Keratinocyte (primary cell): ENCODE measurements around the gene EML5. TPM values are rescaled to one million over a fixed set of nuclear protein-coding genes. Genes with fewer than 3 reads are reported as not detected.

Source experiments
- DNase-seq: peaks from one replicate; pipeline ENCODE4 v3.0.0-alpha.2; 2011; ENCODE audit warnings: low read depth, missing footprints, low spot score
- FAIRE-seq: peaks from 2 replicates; lab custom pipeline; 2011; peaks lifted over from hg19 to GRCh38; lab: Jason Lieb, UNC
- H2AFZ ChIP-seq: 2 replicates; pipeline ENCODE4 v1.6.0; 2012; ENCODE audit warnings: low read length, control low read depth, inconsistent platforms; ENCODE audit not compliant: control insufficient read depth
- H3K27ac ChIP-seq: 2 replicates; pipeline ENCODE4 v1.5.1; 2011; ENCODE audit warnings: low read length; ENCODE audit not compliant: control insufficient read depth, insufficient read depth
- H3K27me3 ChIP-seq: 3 replicates; pipeline ENCODE4 v1.6.0; 2011; ENCODE audit warnings: low read length; ENCODE audit not compliant: control insufficient read depth, insufficient read depth; ENCODE audit errors: extremely low read depth
- H3K36me3 ChIP-seq, 2 experiments: 2 replicates in 1 of 2; 3 replicates in 1 of 2; pipeline ENCODE4 v1.5.1; 2011; ENCODE audit warnings: low read length in 2 of 2, mild to moderate bottlenecking in 1 of 2; ENCODE audit not compliant: control insufficient read depth in 2 of 2, insufficient read depth in 2 of 2; ENCODE audit errors: extremely low read depth in 1 of 2
- H3K4me1 ChIP-seq: 3 replicates; pipeline ENCODE4 v1.5.1; 2011; ENCODE audit warnings: low read length; ENCODE audit not compliant: control insufficient read depth, insufficient read depth; ENCODE audit errors: extremely low read depth
- H3K4me2 ChIP-seq: 3 replicates; pipeline ENCODE4 v1.6.0; 2011; ENCODE audit warnings: low read depth, low read length; ENCODE audit not compliant: control insufficient read depth, insufficient read depth; ENCODE audit errors: extremely low read depth
- H3K4me3 ChIP-seq, 3 experiments: fragments of 200-600 bp in 1 of 3; sonication (generic) in 1 of 3; 2 replicates in 2 of 3; 3 replicates in 1 of 3; pipeline ENCODE4 v1.5.1; 2011 to 2016; ENCODE audit warnings: low read length in 3 of 3, mild to moderate bottlenecking in 3 of 3, control low read depth in 2 of 3, inconsistent platforms in 1 of 3, low read depth in 1 of 3, mixed read lengths in 1 of 3, mixed run types in 1 of 3, moderate library complexity in 1 of 3; ENCODE audit not compliant: control insufficient read depth in 2 of 3, insufficient read depth in 2 of 3; ENCODE audit errors: extremely low read depth in 1 of 3
- H3K79me2 ChIP-seq: 2 replicates; pipeline ENCODE4 v1.6.0; 2012; ENCODE audit warnings: low read length; ENCODE audit not compliant: control insufficient read depth, insufficient read depth
- H3K9ac ChIP-seq: 3 replicates; pipeline ENCODE4 v1.6.0; 2011; ENCODE audit warnings: low read length; ENCODE audit not compliant: control insufficient read depth, insufficient read depth; ENCODE audit errors: extremely low read depth
- H3K9me1 ChIP-seq: 3 replicates; pipeline ENCODE4 v1.6.0; 2011; ENCODE audit warnings: low read length; ENCODE audit not compliant: control insufficient read depth, insufficient read depth; ENCODE audit errors: extremely low read depth
- H3K9me3 ChIP-seq: 2 replicates; pipeline ENCODE4 v1.5.1; 2012; ENCODE audit warnings: low read depth, low read length; ENCODE audit not compliant: control insufficient read depth
- H4K20me1 ChIP-seq: 3 replicates; pipeline ENCODE4 v1.6.0; 2011; ENCODE audit warnings: low read length; ENCODE audit not compliant: control insufficient read depth, insufficient read depth; ENCODE audit errors: extremely low read depth
- CTCF ChIP-seq, 3 experiments: IDR thresholded peaks in 1 of 3; conservative IDR thresholded peaks in 1 of 3; optimal IDR thresholded peaks in 1 of 3; 2 replicates in 2 of 3; 3 replicates in 1 of 3; pipeline versions ENCODE3 to v1.5.1; 2011; ENCODE audit warnings: low read length in 3 of 3, mild to moderate bottlenecking in 3 of 3, moderate library complexity in 2 of 3, control low read depth in 1 of 3, inconsistent platforms in 1 of 3; ENCODE audit not compliant: insufficient read depth in 2 of 3; ENCODE audit errors: extremely low read depth in 1 of 3
- EZH2 ChIP-seq: IDR thresholded peaks from one replicate; pipeline ENCODE4 v1.6.1; 2012; ENCODE audit warnings: inconsistent platforms, mild to moderate bottlenecking, low read length, moderate library complexity
- dilution Hi-C: fragments of 300-500 bp; cut with MboI; formaldehyde crosslinking; loops from one replicate; pipeline ENCODE4 v1.7.0; 2020; ENCODE audit warnings: low sequenced_read_pairs; ENCODE audit not compliant: extremely low pct_ligation_motif_present
- polyA plus RNA-seq, 5 experiments: library from polyadenylated mRNA; depleted of rRNA in 3 of 5; stranded (reverse) in 3 of 5; stranded (forward) in 1 of 5; unstranded in 1 of 5; fragments of >200 nt; gene quantifications; 1 replicate in 1 of 5; 2 replicates in 3 of 5; 3 replicates in 1 of 5; pipeline versions ENCODE4 v1.2.1 to v1.2.3, GENCODE V29; 2011 to 2012; ENCODE audit warnings: missing spikeins in 2 of 5, low read depth in 1 of 5, low replicate concordance in 1 of 5

EML5 gene
- polyA plus RNA-seq, 1 donor (not counting 4 experiments of a cell fraction or from before 2014, with no cell fraction given): 1.4 TPM

GRCh38 chr14:88706425-88706824 is 86.3 kb downstream of the EML5 start:
- Histone ChIP-seq H3K9me1 (no peaks in the 10 kb centered on the region), H3K4me3 (no peak overlapping the region), H3K9ac (no peak overlapping the region), H3K79me2 (no peaks in the 10 kb centered on the region), H3K4me2 (no peak overlapping the region), H3K27me3 (no peaks in the 10 kb centered on the region), H3K9me3 (no peaks in the 10 kb centered on the region), H4K20me1 (no peaks in the 10 kb centered on the region), H2AFZ (no peak overlapping the region), H3K27ac (no peak overlapping the region), H3K36me3 (no peaks in the 10 kb centered on the region), H3K4me1 (peaks cover 10% of the 10 kb centered on the region)
- no peak for DNase-seq
- TF ChIP-seq CTCF (optimal IDR thresholded peaks at IDR 0.05 in 1 of 3, IDR thresholded peaks at IDR 0.05 in 1 of 3, conservative IDR thresholded peaks at IDR 0.05 in 1 of 3; ENCODE audit: extremely low read depth in 1 of 3, insufficient read depth in 2 of 3, low read length in 3 of 3): no peak
- TF ChIP-seq EZH2: no peak
- dilution Hi-C loops: no loop called here
- peak; percentile 55 for FAIRE-seq

- no peak for TF ChIP-seq EZH2
- no peak for TF ChIP-seq CTCF (optimal IDR thresholded peaks at IDR 0.05 in 1 of 3, IDR thresholded peaks at IDR 0.05 in 1 of 3, conservative IDR thresholded peaks at IDR 0.05 in 1 of 3; ENCODE audit: extremely low read depth in 1 of 3, insufficient read depth in 2 of 3, low read length in 3 of 3)
- H3K9ac ChIP-seq: peak overlapping the region; percentile 54
- H2AFZ ChIP-seq: peak overlapping the region; percentile 68
- H3K79me2 ChIP-seq: no peaks in the 10 kb centered on the region
- no peaks in the 10 kb centered on the region for H3K36me3 ChIP-seq
- no peaks in the 10 kb centered on the region for H3K27me3 ChIP-seq
- FAIRE-seq (peak; percentile 96), DNase-seq (peak; percentile 77)
- dilution Hi-C loops: no loop called here
- no peaks in the 10 kb centered on the region for H3K9me3 ChIP-seq
- H3K27ac ChIP-seq: peak overlapping the region; percentile 84
- no peaks in the 10 kb centered on the region for H3K9me1 ChIP-seq
- H3K4me1 ChIP-seq: peaks cover 31% of the 10 kb centered on the region
- peak overlapping the region; percentile 22 to 62 (median 42) for H3K4me3 ChIP-seq
- H4K20me1 ChIP-seq: no peaks in the 10 kb centered on the region
- peak overlapping the region; percentile 85 for H3K4me2 ChIP-seq
These were observed 94.1 kb downstream of the EML5 start for GRCh38 chr14:88698651-88699050.
